ENCODE results near the gene ATG101. TPM values are rescaled to one million over a fixed set of nuclear protein-coding genes. Genes with fewer than 3 reads are reported as not detected.

Gene ATG101
- total RNA-seq, 2 donors from 2014 or later: 26.8 to 36.9 TPM

DNA sequence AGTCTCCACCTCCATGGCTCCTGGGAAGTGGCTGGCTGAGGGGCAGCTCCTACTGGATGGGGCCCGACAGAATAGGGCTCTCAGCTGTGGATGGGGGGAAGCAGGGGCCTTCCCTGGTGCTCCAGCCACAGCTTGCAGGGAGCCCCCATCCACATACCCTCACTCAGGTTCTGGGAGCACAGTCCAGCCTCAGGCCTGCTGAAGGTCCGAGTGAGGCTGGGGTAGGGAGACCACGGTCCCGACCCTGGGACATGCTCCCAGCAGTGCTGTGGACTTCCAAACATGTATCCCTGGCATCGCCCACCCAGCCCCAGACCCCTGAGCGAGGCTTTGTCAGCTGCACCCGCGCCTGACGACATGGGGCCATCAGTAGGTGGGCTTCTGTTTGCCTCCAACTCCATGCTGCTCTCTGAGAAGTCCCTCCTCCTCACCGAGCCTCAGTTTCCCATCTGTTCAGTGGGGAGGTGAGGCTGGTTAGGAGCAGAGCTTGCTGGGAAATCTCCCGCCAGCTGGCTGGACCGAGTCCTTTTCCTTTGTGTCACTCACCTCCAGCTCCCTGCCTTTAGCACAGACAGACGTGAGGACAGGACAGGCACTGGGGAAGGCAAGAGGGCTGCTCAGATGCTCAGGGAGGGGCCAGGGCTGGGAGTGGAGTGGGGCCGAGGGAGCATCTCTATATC is 9.1 kb upstream of the ATG101 start:
- H3K36me3 ChIP-seq: peaks cover 42% of the 10 kb centered on the region
- TF ChIP-seq, protein P1, sequence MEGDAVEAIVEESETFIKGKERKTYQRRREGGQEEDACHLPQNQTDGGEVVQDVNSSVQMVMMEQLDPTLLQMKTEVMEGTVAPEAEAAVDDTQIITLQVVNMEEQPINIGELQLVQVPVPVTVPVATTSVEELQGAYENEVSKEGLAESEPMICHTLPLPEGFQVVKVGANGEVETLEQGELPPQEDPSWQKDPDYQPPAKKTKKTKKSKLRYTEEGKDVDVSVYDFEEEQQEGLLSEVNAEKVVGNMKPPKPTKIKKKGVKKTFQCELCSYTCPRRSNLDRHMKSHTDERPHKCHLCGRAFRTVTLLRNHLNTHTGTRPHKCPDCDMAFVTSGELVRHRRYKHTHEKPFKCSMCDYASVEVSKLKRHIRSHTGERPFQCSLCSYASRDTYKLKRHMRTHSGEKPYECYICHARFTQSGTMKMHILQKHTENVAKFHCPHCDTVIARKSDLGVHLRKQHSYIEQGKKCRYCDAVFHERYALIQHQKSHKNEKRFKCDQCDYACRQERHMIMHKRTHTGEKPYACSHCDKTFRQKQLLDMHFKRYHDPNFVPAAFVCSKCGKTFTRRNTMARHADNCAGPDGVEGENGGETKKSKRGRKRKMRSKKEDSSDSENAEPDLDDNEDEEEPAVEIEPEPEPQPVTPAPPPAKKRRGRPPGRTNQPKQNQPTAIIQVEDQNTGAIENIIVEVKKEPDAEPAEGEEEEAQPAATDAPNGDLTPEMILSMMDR (IDR thresholded peaks at IDR 0.05): no peak
- peaks cover 0 to 47% of the 10 kb centered on the region in 2 donors for H3K4me1 ChIP-seq
- H3K4me3 ChIP-seq: no peak overlapping the region
- peak overlapping the region in 1 of 2 donors; percentile 2 for H3K27ac ChIP-seq
- DNase-seq (ENCODE audit: low spot score): no peak
- no peaks in the 10 kb centered on the region for H3K27me3 ChIP-seq
- no peaks in the 10 kb centered on the region for H3K9me3 ChIP-seq

GRCh38 chr12:52061470-52062166 is 8.2 kb upstream of the ATG101 start:
- no peak for DNase-seq (ENCODE audit: low spot score)

DNA sequence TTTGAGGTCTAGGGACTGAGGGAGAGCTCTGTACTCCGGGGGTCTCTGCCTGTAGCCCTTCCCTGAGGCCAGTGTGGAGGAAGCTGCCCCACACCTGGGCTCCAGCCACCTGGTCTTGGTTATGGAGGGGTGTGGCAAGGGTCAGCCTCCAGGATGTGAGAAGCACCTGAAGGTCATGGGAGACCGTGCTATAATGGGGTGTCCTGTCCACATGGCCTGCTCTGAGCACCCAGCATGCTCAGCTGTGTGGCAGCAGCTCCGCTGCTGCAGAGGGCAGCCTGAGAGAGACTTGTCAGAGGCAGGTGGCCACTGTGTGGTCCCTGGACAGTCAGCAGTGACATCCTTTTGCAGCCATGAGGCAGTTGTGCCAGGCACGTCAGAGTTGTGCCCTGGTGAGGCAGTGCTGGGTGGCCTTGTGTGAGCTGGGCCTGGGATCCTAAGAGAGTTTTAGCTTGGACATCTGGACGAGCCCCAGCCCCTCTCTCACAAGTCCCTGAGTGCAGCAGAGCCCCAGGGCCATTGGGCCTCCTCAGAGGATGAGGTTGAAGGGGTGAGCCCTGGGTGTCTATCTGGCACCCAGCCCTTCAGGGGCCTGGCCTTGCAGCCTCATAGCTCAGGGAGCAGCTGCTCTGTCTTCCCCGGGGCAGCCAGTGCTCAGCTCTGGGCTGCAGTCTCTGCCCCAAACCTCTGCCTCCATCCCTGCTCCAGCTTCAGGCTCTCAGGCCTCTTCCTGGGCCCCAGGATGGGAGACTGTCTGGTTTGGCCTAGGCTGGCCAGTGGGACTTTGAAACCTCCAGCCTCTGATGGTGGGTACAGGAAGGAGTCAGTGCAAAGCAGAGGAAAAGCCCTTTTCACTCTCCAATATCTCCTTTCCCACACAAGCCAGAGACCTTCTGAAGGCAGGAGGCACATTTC is 7.4 kb upstream of the ATG101 start:
- Histone ChIP-seq H3K4me1 (peaks cover 0 to 31% of the 10 kb centered on the region in 2 donors), H3K36me3 (peaks cover 24% of the 10 kb centered on the region), H3K27me3 (no peaks in the 10 kb centered on the region), H3K4me3 (no peak overlapping the region), H3K27ac (peak overlapping the region; percentile 80 to 88), H3K9me3 (no peaks in the 10 kb centered on the region)
- TF ChIP-seq, protein P1 (IDR thresholded peaks at IDR 0.05): no peak
- no peak for DNase-seq (ENCODE audit: low spot score)

More at GRCh38 chr12:52061470-52062166, 8.2 kb upstream of the ATG101 start:
- Histone ChIP-seq H3K4me3 (no peak overlapping the region), H3K27me3 (no peaks in the 10 kb centered on the region), H3K36me3 (peaks cover 32% of the 10 kb centered on the region), H3K4me1 (peaks cover 0 to 39% of the 10 kb centered on the region in 2 donors), H3K9me3 (no peaks in the 10 kb centered on the region), H3K27ac (peak overlapping the region; percentile 80 to 88)
- TF ChIP-seq, protein P1 (IDR thresholded peaks at IDR 0.05): no peak

- no peaks in the 10 kb centered on the region for H3K27me3 ChIP-seq
- H3K4me3 ChIP-seq: peak overlapping the region in 1 of 2 donors; percentile 4
- TF ChIP-seq, protein P1 (IDR thresholded peaks at IDR 0.05): no peak
- H3K4me1 ChIP-seq: peaks cover 0 to 31% of the 10 kb centered on the region in 2 donors
- no peaks in the 10 kb centered on the region for H3K9me3 ChIP-seq
- peak overlapping the region; percentile 80 to 88 for H3K27ac ChIP-seq
- H3K36me3 ChIP-seq: peaks cover 15% of the 10 kb centered on the region
- no peak for DNase-seq (ENCODE audit: low spot score)
Observed at GRCh38 chr12:52063082-52063924, 6.5 kb upstream of the ATG101 start.
